GM23338 (cell line): ENCODE measurements around the gene HSPB2. TPM values are rescaled to one million over a fixed set of nuclear protein-coding genes. Genes with fewer than 3 reads are reported as not detected.

Experiments used
- ATAC-seq: fragments of 200-7000 bp; cut with Tn5 transposase; 3 replicates; pipeline ENCODE4 v1.9.1; 2020
- DNase-seq: peaks from one replicate; pipeline ENCODE4 v3.0.0-alpha.2; 2015; ENCODE audit warnings: low spot score
- H2AFZ ChIP-seq: fragments of 200-600 bp; sonication (generic); 2 replicates; pipeline ENCODE4 v1.8.0; 2016; ENCODE audit warnings: antibody characterized with exemption, mild to moderate bottlenecking, moderate library complexity
- H3F3A ChIP-seq: fragments of 200-600 bp; sonication (generic); replicated peaks from 2 replicates; pipeline ENCODE4 v1.8.0; 2017; ENCODE audit warnings: antibody characterized with exemption, mixed run types, low read depth
- H3K27ac ChIP-seq: fragments of 200-600 bp; sonication (generic); 2 replicates; pipeline ENCODE4 v1.6.1; 2016; ENCODE audit warnings: low read depth
- H3K27me3 ChIP-seq: fragments of 200-600 bp; sonication (generic); 2 replicates; pipeline ENCODE4 v1.8.0; 2016; ENCODE audit warnings: mild to moderate bottlenecking, mixed run types, moderate library complexity; ENCODE audit not compliant: insufficient read depth
- H3K36me3 ChIP-seq: fragments of 200-600 bp; sonication (generic); 2 replicates; pipeline ENCODE4 v1.8.0; 2016; ENCODE audit warnings: mild to moderate bottlenecking; ENCODE audit not compliant: insufficient read depth
- H3K4me1 ChIP-seq: fragments of 200-600 bp; sonication (generic); 2 replicates; pipeline ENCODE4 v1.8.0; 2016; ENCODE audit warnings: mild to moderate bottlenecking, moderate library complexity; ENCODE audit not compliant: insufficient read depth
- H3K4me2 ChIP-seq: fragments of 200-600 bp; sonication (generic); 2 replicates; pipeline ENCODE4 v1.7.1; 2017; ENCODE audit warnings: mixed run types
- H3K4me3 ChIP-seq: fragments of 200-600 bp; sonication (generic); 2 replicates; pipeline ENCODE4 v1.6.1; 2016; ENCODE audit warnings: mixed run types
- H3K79me2 ChIP-seq: fragments of 200-600 bp; sonication (generic); replicated peaks from 2 replicates; pipeline ENCODE4 v1.8.0; 2017; ENCODE audit warnings: mild to moderate bottlenecking; ENCODE audit not compliant: insufficient read depth
- H3K9me2 ChIP-seq: fragments of 200-600 bp; sonication (generic); 2 replicates; pipeline ENCODE4 v1.8.0; 2017; ENCODE audit not compliant: insufficient read depth
- H4K20me1 ChIP-seq: fragments of 200-600 bp; sonication (generic); replicated peaks from 2 replicates; pipeline ENCODE4 v1.8.0; 2017; ENCODE audit warnings: mild to moderate bottlenecking; ENCODE audit not compliant: insufficient read depth
- H3K27ac Mint-ChIP-seq: 2 replicates; pipeline ENCODE4 v1.8.0; 2020; ENCODE audit warnings: inconsistent platforms, mild to moderate bottlenecking, moderate library complexity, mixed read lengths
- H3K27me3 Mint-ChIP-seq: 3 replicates; pipeline ENCODE4 v1.8.0; 2022; ENCODE audit warnings: low read depth, mild to moderate bottlenecking, moderate library complexity, mixed read lengths, inconsistent platforms; ENCODE audit not compliant: insufficient read depth, poor library complexity
- H3K36me3 Mint-ChIP-seq: 3 replicates; pipeline ENCODE4 v1.8.0; 2021; ENCODE audit warnings: low read depth, mild to moderate bottlenecking, inconsistent platforms, moderate library complexity, mixed read lengths
- H3K4me1 Mint-ChIP-seq: 3 replicates; pipeline ENCODE4 v1.8.0; 2020; ENCODE audit warnings: mild to moderate bottlenecking, inconsistent platforms, mixed read lengths
- H3K4me3 Mint-ChIP-seq: 3 replicates; pipeline ENCODE4 v1.8.0; 2021; ENCODE audit warnings: moderate library complexity, mild to moderate bottlenecking, inconsistent platforms, mixed read lengths
- H3K9me3 Mint-ChIP-seq: 3 replicates; pipeline ENCODE4 v1.8.0; 2020; ENCODE audit warnings: moderate library complexity, mild to moderate bottlenecking, inconsistent platforms, mixed read lengths
- EZH2 ChIP-seq: fragments of 200-600 bp; sonication (generic); IDR thresholded peaks from one replicate; pipeline ENCODE4 v1.8.0; 2017; ENCODE audit warnings: antibody characterized with exemption, mild to moderate bottlenecking, low read depth; ENCODE audit not compliant: unreplicated experiment
- NANOG ChIP-seq: IDR thresholded peaks from 2 replicates; pipeline ENCODE4 v1.6.1; 2016; ENCODE audit warnings: antibody characterized with exemption, borderline replicate concordance
- POLR2AphosphoS5 ChIP-seq: IDR thresholded peaks from 2 replicates; pipeline ENCODE4 v1.6.1; 2016; ENCODE audit warnings: antibody characterized with exemption, low read depth
- ZNF114 ChIP-seq: fragments of 250-450 bp; sonication (Bioruptor Pico); IDR thresholded peaks from 2 replicates; pipeline ENCODE4 v1.5.0; 2020; ENCODE audit warnings: mild to moderate bottlenecking, moderate library complexity
- ZNF331 ChIP-seq: fragments of 250-450 bp; sonication (Bioruptor Pico); IDR thresholded peaks from 2 replicates; pipeline ENCODE4 v1.5.0; 2020; ENCODE audit warnings: low read depth, mild to moderate bottlenecking, moderate library complexity
- polyA plus RNA-seq: library from polyadenylated mRNA; unstranded; fragments of >200 nt; fragmentation: Nextera tagmentation; extraction: Ambion mirVana; gene quantifications from 2 replicates; pipeline ENCODE4 v1.2.1, GENCODE V29; 2016
- total RNA-seq: library from RNA; depleted of rRNA; stranded (reverse); fragments of >200 nt; shearing (Covaris generic); gene quantifications from 2 replicates; pipeline ENCODE4 v1.2.3, GENCODE V29; 2014
- TF ChIP-seq, protein P1 (sequence below): IDR thresholded peaks from 2 replicates; pipeline ENCODE4 v1.6.1; 2016; ENCODE audit warnings: antibody characterized with exemption
- TF ChIP-seq, protein P2 (sequence below): IDR thresholded peaks from one replicate; pipeline ENCODE4 v1.6.1; 2018; ENCODE audit warnings: antibody characterized with exemption; ENCODE audit not compliant: unreplicated experiment

HSPB2 gene
- total and polyA plus RNA-seq, 2 experiments from 2014 or later, result 1.0 to 2.6 TPM

DNA sequence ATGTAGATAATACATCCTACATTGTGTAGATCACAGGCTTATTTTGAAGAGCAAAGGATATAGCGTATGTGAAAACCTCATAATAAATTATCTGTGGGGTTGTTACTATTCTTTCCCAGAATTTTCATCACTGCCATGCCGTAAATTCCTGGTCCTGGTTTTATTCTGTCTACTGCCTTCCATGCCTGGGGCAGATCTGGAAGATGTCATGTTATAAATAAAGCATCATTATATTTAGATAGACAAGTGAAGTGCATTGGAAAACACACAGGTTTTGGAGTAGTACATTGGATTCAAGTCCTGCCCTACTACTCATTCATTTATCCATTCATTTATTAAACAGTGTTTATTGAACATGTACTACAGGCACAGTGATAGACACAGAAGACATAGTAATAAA, 8.4 kb downstream of the HSPB2 start (continued):
- TF ChIP-seq, protein P1, sequence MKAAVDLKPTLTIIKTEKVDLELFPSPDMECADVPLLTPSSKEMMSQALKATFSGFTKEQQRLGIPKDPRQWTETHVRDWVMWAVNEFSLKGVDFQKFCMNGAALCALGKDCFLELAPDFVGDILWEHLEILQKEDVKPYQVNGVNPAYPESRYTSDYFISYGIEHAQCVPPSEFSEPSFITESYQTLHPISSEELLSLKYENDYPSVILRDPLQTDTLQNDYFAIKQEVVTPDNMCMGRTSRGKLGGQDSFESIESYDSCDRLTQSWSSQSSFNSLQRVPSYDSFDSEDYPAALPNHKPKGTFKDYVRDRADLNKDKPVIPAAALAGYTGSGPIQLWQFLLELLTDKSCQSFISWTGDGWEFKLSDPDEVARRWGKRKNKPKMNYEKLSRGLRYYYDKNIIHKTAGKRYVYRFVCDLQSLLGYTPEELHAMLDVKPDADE, result no peak
- TF ChIP-seq NANOG, result no peak
- TF ChIP-seq, protein P2, sequence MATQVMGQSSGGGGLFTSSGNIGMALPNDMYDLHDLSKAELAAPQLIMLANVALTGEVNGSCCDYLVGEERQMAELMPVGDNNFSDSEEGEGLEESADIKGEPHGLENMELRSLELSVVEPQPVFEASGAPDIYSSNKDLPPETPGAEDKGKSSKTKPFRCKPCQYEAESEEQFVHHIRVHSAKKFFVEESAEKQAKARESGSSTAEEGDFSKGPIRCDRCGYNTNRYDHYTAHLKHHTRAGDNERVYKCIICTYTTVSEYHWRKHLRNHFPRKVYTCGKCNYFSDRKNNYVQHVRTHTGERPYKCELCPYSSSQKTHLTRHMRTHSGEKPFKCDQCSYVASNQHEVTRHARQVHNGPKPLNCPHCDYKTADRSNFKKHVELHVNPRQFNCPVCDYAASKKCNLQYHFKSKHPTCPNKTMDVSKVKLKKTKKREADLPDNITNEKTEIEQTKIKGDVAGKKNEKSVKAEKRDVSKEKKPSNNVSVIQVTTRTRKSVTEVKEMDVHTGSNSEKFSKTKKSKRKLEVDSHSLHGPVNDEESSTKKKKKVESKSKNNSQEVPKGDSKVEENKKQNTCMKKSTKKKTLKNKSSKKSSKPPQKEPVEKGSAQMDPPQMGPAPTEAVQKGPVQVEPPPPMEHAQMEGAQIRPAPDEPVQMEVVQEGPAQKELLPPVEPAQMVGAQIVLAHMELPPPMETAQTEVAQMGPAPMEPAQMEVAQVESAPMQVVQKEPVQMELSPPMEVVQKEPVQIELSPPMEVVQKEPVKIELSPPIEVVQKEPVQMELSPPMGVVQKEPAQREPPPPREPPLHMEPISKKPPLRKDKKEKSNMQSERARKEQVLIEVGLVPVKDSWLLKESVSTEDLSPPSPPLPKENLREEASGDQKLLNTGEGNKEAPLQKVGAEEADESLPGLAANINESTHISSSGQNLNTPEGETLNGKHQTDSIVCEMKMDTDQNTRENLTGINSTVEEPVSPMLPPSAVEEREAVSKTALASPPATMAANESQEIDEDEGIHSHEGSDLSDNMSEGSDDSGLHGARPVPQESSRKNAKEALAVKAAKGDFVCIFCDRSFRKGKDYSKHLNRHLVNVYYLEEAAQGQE, result no peak

DNA sequence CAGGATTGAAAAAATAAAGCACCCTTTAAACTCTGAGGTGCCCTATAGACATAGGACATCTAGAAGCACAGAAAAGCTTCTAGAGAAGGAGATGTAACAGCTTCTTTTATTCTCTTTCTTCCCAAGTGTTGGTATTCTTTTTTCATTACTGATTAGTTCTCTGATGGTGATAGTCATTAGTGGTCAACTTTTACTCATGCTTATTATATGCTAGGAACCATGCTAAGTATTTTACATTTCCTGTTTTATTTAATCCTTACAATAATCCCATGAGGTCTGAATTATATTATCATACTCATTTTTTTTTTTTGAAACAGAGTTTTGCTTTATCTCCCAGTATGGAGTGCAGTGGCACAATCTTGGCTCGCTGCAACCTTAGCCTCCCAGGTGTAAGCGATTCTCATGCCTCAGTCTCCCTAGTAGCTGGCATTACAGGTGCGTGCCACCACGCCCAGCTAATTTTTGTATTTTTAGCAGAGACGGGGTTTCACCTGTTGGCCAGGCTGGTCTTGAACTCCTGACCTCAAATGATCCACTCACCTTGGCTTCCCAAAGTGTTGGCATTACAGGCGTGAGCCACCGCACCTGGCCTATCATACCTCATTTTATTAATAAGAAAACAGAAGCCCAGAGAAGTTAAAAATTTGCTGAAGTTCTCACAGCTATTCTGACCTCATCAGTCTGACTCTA, 9.2 kb downstream of the HSPB2 start:
- Mint-ChIP-seq H3K4me1 (peaks cover 45% of the 10 kb centered on the region), H3K27ac (no peak overlapping the region), H3K9me3 (peaks cover 3% of the 10 kb centered on the region; the same call in 1 of the 3 replicates), H3K36me3 (no peaks in the 10 kb centered on the region), H3K4me3 (no peak overlapping the region), H3K27me3 (peaks cover 6% of the 10 kb centered on the region)
- ATAC-seq (no peak), DNase-seq (no peak)
- no peaks in the 10 kb centered on the region for H4K20me1 ChIP-seq
- no peak overlapping the region for H3K4me3 ChIP-seq
- H3K27me3 ChIP-seq, result no peaks in the 10 kb centered on the region
- peaks cover 3% of the 10 kb centered on the region for H3F3A ChIP-seq
- H3K4me2 ChIP-seq, result no peak overlapping the region
- H2AFZ ChIP-seq, result no peak overlapping the region
- no peak overlapping the region for H3K27ac ChIP-seq
- H3K36me3 ChIP-seq, result no peaks in the 10 kb centered on the region
- TF ChIP-seq EZH2, result no peak
- TF ChIP-seq POLR2AphosphoS5, result no peak
- TF ChIP-seq ZNF114 (CRISPR knock-in tag), result no peak
- no peak for TF ChIP-seq ZNF331 (CRISPR knock-in tag)
- TF ChIP-seq, protein P2, result no peak
- TF ChIP-seq, protein P1, result no peak
- H3K4me1 ChIP-seq, result peaks cover 28% of the 10 kb centered on the region
- H3K79me2 ChIP-seq, result no peaks in the 10 kb centered on the region
- no peaks in the 10 kb centered on the region for H3K9me2 ChIP-seq
